Measurements from ENCODE around the gene GSTT2B.
"Not testable (repeated sequence)": the region's sequence is repeated elsewhere in the genome, so short reads cannot be mapped to it uniquely, and the experiment has no call there.

- TF ChIP-seq CTCF, POLR2AphosphoS5, POLR2A (IDR thresholded peaks at IDR 0.05): not testable (repeated sequence)
Observed at GRCh38 chr22:23993581-23994177, 32.7 kb upstream of the GSTT2B start.
